ENCODE data around the gene GNPDA1.
A peak's percentile ranks its signal among the peaks of the same experiment; 100 is the strongest.
"Not testable (repeated sequence)": the region's sequence is repeated elsewhere in the genome, so short reads cannot be mapped to it uniquely, and the experiment has no call there.

Gene GNPDA1

DNA sequence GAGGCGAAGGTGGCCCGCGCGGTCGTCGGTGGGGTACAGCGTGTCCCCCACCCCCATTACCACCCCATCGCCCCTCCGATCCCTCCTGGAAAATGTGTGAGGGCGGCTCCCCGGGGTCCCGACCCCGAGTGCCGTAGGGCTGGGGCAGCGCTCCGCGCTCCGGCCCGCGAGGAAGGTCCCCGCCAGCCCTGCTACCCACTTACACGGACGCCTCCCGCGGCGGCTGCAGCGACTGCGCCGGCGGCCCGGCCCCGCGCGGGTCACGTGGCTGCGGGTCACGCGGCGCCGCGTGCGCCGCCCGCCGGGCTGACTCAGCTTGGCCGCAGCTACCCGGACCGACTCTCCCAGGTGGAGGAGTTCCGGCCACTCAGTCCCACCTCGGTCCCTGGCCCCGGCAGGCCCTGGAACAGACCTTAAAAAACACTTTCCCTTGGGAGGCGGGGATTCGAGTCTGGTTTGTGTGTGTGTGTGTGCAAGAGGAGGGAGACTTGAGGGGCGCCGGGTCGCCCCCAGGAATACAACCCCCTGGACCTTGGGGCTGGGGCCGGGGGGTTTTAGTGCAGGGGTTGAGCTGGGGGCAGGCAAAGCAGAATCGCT lies at the start of gene GNPDA1:
GNPDA1 (minus strand) TSS at position 236 of the 597 bp plus-strand sequence. CDS start 992 bp downstream, outside the sequence.
- peak in 55 of 58 donors; percentile 34 to 86 (median 74) for DNase-seq

- peak in 2 of 58 donors; percentile 5 to 15 for DNase-seq
Measured at GRCh38 chr5:142059304-142059940, 46.6 kb upstream of the GNPDA1 start.

DNA sequence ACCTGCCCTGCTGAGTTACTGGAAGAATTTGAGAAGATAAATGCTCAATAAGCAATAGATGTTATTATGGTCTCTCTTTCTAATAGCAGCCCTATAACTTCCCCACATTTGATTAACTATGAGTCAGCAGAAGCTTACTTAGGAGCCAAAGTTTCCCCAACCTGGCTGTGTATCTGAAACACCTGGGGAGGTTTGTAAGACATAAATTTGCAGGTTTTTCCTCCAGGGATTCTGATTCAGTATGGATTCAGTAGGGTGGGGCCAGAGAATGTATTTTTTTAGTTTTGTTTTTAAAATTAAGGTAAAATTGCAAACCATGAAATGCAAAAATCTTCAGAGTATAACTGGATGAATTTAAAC lies 44.9 kb upstream of the GNPDA1 start:
- DNase-seq, result no peak

DNA sequence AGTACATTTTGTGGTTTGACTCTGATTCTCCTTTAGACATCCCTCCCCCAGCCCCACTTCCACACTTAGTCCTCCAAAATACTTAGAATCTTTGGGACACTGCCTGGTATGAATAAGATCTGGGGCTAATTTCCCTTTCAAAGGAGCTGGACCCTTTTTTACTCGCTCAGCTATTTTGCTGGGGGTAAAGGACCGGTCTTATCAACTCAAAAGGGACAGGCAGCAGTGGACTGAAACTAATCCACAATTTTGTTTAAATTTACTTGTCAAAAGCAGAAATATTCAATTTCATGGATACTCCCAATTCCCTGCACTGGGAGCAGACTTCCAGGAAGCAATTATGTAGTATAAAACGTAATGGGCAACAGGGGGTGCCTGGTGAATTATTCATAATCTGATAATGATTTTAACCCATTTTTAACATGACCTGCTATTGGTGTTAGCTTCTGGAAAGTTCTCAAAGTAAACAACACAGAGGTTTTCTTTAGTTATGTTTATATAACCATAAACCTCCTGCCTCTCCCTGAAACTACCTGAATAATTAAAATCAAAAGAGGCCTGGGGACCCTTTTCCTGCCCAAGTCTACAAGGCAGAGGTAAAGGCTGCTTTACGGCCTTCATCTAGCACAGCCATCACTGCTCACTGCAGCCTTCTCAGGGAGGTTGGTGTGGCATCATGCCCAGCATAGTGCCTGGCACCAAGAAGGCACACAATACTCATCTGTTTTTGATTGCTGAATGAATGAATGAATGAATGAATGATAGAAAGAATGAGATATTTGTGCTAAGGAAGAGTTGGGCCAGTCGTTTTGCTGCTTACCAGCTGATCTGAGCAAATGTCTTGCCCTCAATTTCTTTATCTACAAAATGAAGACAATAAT lies 44.2 kb upstream of the GNPDA1 start:
- DNase-seq, result peak in 36 of 58 donors; percentile 3 to 76 (median 34)

DNA sequence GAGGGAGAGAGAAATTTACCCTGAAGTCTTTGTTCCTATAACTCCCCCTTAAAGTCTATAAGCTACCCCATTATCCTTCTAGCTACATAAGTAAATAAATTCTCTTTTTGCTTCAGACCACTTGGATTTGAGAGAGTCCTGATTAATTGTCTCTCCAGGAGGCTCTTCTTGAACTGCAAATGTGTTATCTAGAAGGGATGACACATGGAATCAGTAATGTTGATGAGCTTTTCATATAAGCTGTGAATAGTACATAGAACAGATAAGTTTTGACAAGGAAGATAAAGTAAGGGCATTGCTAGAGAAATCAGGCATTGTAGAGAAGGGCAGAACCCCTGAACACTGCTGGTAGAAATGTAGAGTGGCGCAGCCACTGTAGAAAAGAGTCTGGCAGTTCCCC lies 42.5 kb upstream of the GNPDA1 start:
- DNase-seq, result no peak

GRCh38 chr5:142053426-142054151 lies 40.8 kb upstream of the GNPDA1 start:
- DNase-seq, result peak in 13 of 58 donors; percentile 7 to 76 (median 17)

DNA sequence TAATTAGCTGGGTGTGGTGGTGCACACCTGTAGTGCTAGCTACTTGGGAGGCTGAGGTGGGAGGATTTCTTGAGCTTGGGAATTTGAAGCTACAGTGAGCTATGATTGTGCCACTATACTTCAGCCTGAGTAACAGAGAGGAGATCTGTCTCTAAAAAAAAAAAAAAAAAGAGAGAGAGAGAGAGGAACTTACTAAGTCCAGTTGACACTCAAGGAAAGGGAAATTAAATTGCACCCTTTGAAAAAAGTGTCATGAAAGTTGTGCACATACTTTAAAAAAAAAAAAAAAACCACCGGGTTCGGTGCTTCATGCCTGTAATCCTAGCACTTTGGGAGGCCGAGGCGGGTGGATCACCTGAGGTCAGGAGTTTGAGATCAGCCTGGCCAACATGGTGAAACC lies 39.2 kb upstream of the GNPDA1 start:
- DNase-seq, result not testable (repeated sequence)

GRCh38 chr5:142048272-142048671 lies 35.4 kb upstream of the GNPDA1 start:
- no peak for DNase-seq

DNA sequence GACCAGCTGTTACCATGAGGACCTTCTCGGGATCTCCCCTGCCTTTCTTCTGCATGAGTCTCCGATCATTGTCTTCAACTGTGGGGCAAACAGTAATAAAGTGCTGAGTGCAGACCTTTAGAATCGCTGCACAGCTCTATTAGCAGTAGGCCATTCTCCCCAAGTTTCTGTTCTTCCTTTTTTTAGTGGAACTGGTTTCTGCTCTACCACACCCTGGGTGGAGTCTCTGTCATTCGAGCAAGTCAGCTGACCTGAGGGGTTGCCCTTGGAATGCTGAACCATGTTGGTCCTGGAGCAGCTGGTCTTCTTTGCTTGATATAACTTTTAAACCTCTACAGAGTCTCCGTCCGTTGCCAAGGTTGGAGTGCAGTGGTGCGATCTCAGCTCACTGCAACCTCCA lies 33.4 kb upstream of the GNPDA1 start:
- DNase-seq, result no peak

GRCh38 chr5:142040881-142041280 lies 28.1 kb upstream of the GNPDA1 start:
- DNase-seq, result not testable (repeated sequence)

DNA sequence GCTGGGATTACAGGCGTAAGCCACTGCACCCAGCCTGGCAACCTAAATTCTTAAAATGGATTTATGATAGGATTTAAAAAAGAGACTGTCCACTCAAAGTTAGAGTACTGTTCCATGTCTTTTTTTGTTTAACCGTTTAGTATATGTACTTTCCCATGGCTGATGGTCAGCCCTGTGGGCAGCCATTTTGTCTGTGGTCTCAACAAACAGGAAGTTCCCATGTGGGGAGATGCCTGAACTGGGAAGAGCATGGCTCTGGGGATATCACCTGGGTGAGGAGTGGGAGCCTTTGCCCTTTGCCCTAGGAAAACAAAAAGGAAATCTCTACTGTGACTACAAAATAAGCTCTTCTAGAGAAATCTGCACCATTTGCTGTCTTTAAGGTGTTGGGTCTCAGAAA lies 27.5 kb upstream of the GNPDA1 start:
- no peak for DNase-seq

DNA sequence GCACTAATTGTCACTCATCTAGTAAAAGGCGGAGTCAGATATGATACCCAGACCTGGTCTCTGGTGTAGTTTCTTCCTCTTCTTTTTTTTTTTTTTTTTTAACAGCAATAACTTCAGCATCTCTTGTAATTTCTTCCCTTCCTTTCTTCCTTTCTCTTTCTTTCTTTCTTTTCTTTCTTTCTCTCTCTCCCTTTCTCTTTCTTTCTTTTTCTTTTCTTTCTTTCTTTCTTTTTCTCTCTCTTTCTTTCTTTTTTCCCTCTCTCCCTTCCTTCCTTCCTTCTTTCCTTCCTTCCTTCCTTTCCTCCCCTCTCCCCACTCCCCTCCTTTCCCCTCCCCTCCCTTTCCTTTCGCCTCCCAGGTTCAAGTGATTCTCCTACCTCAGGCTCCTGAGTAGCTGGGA lies 25.9 kb upstream of the GNPDA1 start:
- DNase-seq, result no peak

GRCh38 chr5:142037599-142037998 lies 24.8 kb upstream of the GNPDA1 start:
- DNase-seq, result not testable (repeated sequence)

DNA sequence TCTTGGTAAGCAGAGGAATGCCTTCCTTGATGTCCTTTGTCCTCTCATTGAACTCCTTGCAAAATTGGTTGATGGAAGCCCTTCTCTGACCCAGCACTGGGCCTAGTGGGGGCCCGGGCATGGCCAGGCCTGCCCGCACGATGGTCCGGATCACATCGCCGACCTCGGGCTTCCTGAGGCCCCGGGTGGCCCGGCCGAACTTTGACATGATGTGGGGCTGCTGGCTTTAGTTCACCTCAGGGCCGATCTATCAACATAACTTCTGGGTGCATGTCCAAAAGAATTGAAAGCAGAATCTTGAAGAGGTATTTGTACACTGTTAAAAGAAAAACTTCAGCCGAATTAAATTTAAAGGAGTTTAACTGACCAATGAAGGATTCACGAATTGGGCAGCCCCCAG lies 24.1 kb upstream of the GNPDA1 start:
- no peak for DNase-seq

DNA sequence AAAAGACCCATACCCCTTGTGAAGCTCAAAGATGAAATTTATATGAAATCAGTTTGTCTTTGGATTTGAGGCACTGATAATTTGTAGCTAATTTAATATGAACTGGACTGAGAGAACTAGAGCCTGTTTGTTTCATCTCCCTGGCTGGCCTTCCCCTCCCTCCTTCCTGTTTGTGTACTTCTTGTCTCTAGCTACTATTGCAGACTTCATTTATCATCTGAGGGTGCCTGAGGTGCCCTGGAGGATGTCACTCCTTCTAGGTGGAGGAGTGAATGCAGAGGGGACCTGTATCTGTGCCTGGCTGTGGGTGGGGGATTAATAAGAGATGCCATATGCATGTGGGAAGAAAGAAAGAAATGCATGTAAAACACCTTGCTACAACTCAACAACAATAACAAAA lies 22.2 kb upstream of the GNPDA1 start:
- no peak for DNase-seq

GRCh38 chr5:142033632-142034567 lies 21.1 kb upstream of the GNPDA1 start:
- not testable (repeated sequence) for DNase-seq

DNA sequence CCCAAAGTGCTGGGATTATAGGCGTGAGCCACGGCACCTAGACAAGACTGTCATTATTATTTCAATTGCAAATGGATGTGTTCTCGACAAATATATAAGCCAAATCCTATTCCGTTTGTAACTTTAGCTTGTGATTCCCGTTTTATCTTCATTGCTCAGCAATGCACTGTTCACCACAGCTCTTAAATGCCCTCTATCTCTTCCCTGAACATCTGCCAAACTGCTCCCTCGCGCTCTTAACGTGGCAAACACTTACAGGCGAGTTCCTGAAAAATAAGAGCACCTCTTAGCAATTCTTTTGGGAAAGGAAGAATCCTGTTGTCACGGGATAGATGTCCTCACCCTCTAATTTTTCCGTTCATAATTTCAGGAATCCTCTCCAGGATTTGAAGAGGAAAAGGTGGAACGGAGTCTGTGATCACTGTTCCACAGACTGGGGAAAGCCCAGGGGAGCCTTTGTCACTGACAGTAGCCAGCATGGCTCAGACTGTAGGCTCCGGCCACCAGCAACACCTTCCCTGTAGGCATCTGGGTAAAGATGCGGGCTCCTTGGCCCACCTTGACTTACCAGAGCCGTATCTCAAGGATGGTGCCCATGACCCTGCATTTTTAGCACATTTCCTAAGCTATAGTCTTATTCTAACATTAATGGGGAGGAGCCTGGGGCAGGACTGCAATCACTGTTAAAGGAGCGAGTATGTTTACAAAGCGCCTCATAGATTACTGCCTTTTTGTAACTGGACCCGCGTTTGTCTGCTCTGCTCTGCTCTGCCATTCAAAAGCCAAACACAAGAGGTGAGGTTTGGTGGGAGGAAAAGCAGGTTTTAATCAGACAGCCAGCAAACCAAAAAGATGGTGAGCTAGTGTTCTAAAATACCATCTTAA lies 20.2 kb upstream of the GNPDA1 start:
- no peak for DNase-seq

- DNase-seq, result no peak
Measured at GRCh38 chr5:142032150-142032549, 19.3 kb upstream of the GNPDA1 start.

- DNase-seq, result no peak
Measured at GRCh38 chr5:142025637-142026036, 12.8 kb upstream of the GNPDA1 start.
